Liver (tissue), 9 donors: ENCODE results near the gene RAB5IF. TPM values are rescaled to one million over a fixed set of nuclear protein-coding genes. Genes with fewer than 3 reads are reported as not detected.

Experiments
- DNase-seq: peaks from one replicate; pipeline ENCODE4 v3.0.0-alpha.2; 2017; ENCODE audit warnings: low spot score
- H3K27ac ChIP-seq, 2 donors: one replicate each; pipeline ENCODE4 v1.7.0; 2013; ENCODE audit warnings: inconsistent platforms in 2 of 2, low read length in 2 of 2, control low read depth in 1 of 2, low read depth in 1 of 2, mild to moderate bottlenecking in 1 of 2
- H3K27me3 ChIP-seq, 4 donors: one replicate each; pipeline versions ENCODE4 v1.6.1 to v1.7.0; 2013; ENCODE audit warnings: low read length in 3 of 4, inconsistent platforms in 1 of 4, mild to moderate bottlenecking in 1 of 4, moderate library complexity in 1 of 4; ENCODE audit not compliant: control insufficient read depth in 4 of 4, insufficient read depth in 4 of 4
- H3K36me3 ChIP-seq, 4 donors: one replicate each; pipeline versions ENCODE4 v1.6.1 to v1.7.0; 2013; ENCODE audit warnings: low read length in 3 of 4, mild to moderate bottlenecking in 3 of 4, low read depth in 1 of 4, moderate library complexity in 1 of 4; ENCODE audit not compliant: control insufficient read depth in 4 of 4, insufficient read depth in 3 of 4
- H3K4me1 ChIP-seq, 4 donors: one replicate each; pipeline versions ENCODE4 v1.6.1 to v1.7.0; 2013; ENCODE audit warnings: low read length in 3 of 4, mild to moderate bottlenecking in 3 of 4, moderate library complexity in 1 of 4; ENCODE audit not compliant: control insufficient read depth in 4 of 4, insufficient read depth in 4 of 4
- H3K4me3 ChIP-seq, 3 donors: one replicate each; pipeline versions ENCODE4 v1.6.1 to v1.7.0; 2013; ENCODE audit warnings: low read length in 3 of 3, control low read depth in 1 of 3, low read depth in 1 of 3, mild to moderate bottlenecking in 1 of 3
- H3K9ac ChIP-seq, 2 donors: one replicate each; pipeline ENCODE4 v1.7.0; 2013; ENCODE audit warnings: low read length in 2 of 2, mild to moderate bottlenecking in 2 of 2, moderate library complexity in 2 of 2, control low read depth in 1 of 2, low read depth in 1 of 2
- H3K9me3 ChIP-seq, 4 donors: one replicate each; pipeline versions ENCODE4 v1.6.1 to v1.7.0; 2013; ENCODE audit warnings: low read length in 3 of 4; ENCODE audit not compliant: control insufficient read depth in 4 of 4
- ATF3 ChIP-seq: IDR thresholded peaks from 2 replicates; pipeline ENCODE4 v1.6.1; 2016; ENCODE audit warnings: antibody characterized with exemption
- CTCF ChIP-seq: fragments of 150-350 bp; IDR thresholded peaks from 2 replicates; pipeline ENCODE4 v1.5.1; 2017; ENCODE audit warnings: improper control_type of control experiment, low read depth, low read length; ENCODE audit not compliant: missing input control
- EGR1 ChIP-seq, 2 donors: IDR thresholded peaks; 2 replicates each; pipeline ENCODE4 v1.6.1; 2016 to 2018; ENCODE audit warnings: antibody characterized with exemption in 2 of 2, low read depth in 2 of 2
- FOXA2 ChIP-seq: IDR thresholded peaks from 2 replicates; pipeline ENCODE4 v1.6.1; 2016; ENCODE audit warnings: antibody characterized with exemption
- GABPA ChIP-seq, 2 donors: IDR thresholded peaks in 1 of 2; conservative IDR thresholded peaks in 1 of 2; 2 replicates each; pipeline ENCODE4 v1.6.1; 2016; ENCODE audit warnings: antibody characterized with exemption in 2 of 2, mild to moderate bottlenecking in 1 of 2, moderate library complexity in 1 of 2
- HNF4A ChIP-seq, 2 donors: conservative IDR thresholded peaks; 2 replicates each; pipeline ENCODE4 v1.6.1; 2016; ENCODE audit warnings: antibody characterized with exemption in 2 of 2, mild to moderate bottlenecking in 2 of 2
- HNF4G ChIP-seq: IDR thresholded peaks from 2 replicates; pipeline ENCODE4 v1.6.1; 2016; ENCODE audit warnings: antibody characterized with exemption
- JUND ChIP-seq, 2 donors: IDR thresholded peaks; 2 replicates each; pipeline ENCODE4 v1.6.1; 2016; ENCODE audit warnings: antibody characterized with exemption in 2 of 2
- NR2F2 ChIP-seq: IDR thresholded peaks from 2 replicates; pipeline ENCODE4 v1.6.1; 2016; ENCODE audit warnings: antibody characterized with exemption
- RAD21 ChIP-seq, 2 donors: IDR thresholded peaks; 2 replicates each; pipeline ENCODE4 v1.6.1; 2016; ENCODE audit warnings: antibody characterized with exemption in 2 of 2, mild to moderate bottlenecking in 2 of 2
- REST ChIP-seq: IDR thresholded peaks from 2 replicates; pipeline ENCODE4 v1.6.1; 2016; ENCODE audit warnings: antibody characterized with exemption, mild to moderate bottlenecking
- ZBTB33 ChIP-seq: IDR thresholded peaks from 2 replicates; pipeline ENCODE4 v1.6.1; 2016; ENCODE audit warnings: antibody characterized with exemption
- WGBS: extraction: QIAGEN DNeasy Blood & Tissue Kit; methylation state at CpG from one replicate; pipeline ENCODE4 v1.1.7; 2013; 5-methylcytosine and 5-hydroxymethylcytosine counted together
- polyA plus RNA-seq, 2 donors: library from polyadenylated mRNA; stranded (reverse) in 1 of 2; unstranded in 1 of 2; fragments of 200-250 nt in 1 of 2; fragments of >200 nt in 1 of 2; fragmentation: Nextera tagmentation in 1 of 2; extraction: Ambion mirVana in 1 of 2; gene quantifications; one replicate each; pipeline versions ENCODE4 v1.2.1 to v1.2.3, GENCODE V29; 2013 to 2015
- total RNA-seq, 2 donors: library from RNA; depleted of rRNA; stranded (reverse); fragments of >200 nt; gene quantifications; one replicate each; pipeline ENCODE4 v1.2.3, GENCODE V29; 2014
- donor health status: healthy.
- donor health status: healthy.
- donor health status: healthy.
- donor health status: healthy.
- donor health status: healthy.

RAB5IF gene
- total and polyA plus RNA-seq, 4 donors = 58.9 to 170 (median 125) TPM

GRCh38 chr20:36644706-36645095 is 39.1 kb downstream of the RAB5IF start:
- no peak for DNase-seq
- Histone ChIP-seq H3K9me3 (no peaks in the 10 kb centered on the region), H3K9ac (no peak overlapping the region), H3K27ac (no peak overlapping the region), H3K4me3 (no peak overlapping the region), H3K36me3 (no peaks in the 10 kb centered on the region), H3K27me3 (no peaks in the 10 kb centered on the region), H3K4me1 (no peaks in the 10 kb centered on the region)
- TF ChIP-seq ATF3 = no peak
- TF ChIP-seq REST = no peak
- TF ChIP-seq HNF4G = no peak
- no peak for TF ChIP-seq CTCF
- TF ChIP-seq JUND (IDR thresholded peaks at IDR 0.05) = no peak
- no peak for TF ChIP-seq EGR1 (IDR thresholded peaks at IDR 0.05; ENCODE audit: low read depth in 2 of 2)
- no peak for TF ChIP-seq GABPA (IDR thresholded peaks at IDR 0.05 in 1 of 2, conservative IDR thresholded peaks at IDR 0.05 in 1 of 2)
- TF ChIP-seq NR2F2 = no peak
- no peak for TF ChIP-seq FOXA2
- TF ChIP-seq ZBTB33 = no peak
- no peak for TF ChIP-seq HNF4A (conservative IDR thresholded peaks at IDR 0.05)
- no peak for TF ChIP-seq RAD21 (IDR thresholded peaks at IDR 0.05)
- 84% methylated on average over 7 of the region's 7 CpGs for WGBS

DNA sequence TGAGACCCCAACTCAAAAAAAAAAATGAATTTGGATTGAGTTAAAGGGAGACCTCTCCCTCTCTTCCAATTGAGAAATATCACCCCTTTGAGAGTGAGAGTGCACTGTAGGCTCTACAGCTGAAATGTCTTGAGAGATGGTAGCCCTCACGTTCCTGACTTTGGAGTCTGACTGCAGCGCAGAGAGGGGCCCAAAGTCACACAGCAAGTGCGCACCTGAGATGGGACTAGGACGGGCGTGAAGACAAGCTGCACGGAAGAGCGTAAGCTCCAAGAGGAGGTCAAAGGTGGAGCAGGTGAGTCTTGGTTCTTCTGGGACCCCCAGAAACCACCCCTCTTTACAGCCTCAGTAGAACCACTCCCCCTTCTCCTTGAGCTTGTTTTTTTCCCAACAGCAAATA is 39.8 kb downstream of the RAB5IF start:
- no peak for TF ChIP-seq HNF4A (conservative IDR thresholded peaks at IDR 0.05)
- TF ChIP-seq RAD21 (IDR thresholded peaks at IDR 0.05) = no peak
- no peak for TF ChIP-seq HNF4G
- no peaks in the 10 kb centered on the region for H3K4me1 ChIP-seq
- WGBS = 90% methylated on average over 7 of the region's 7 CpGs
- no peaks in the 10 kb centered on the region for H3K27me3 ChIP-seq
- peak overlapping the region in 1 of 2 donors; percentile 22 for H3K9ac ChIP-seq
- no peaks in the 10 kb centered on the region for H3K9me3 ChIP-seq
- no peak overlapping the region for H3K27ac ChIP-seq
- no peak for DNase-seq
- no peaks in the 10 kb centered on the region for H3K36me3 ChIP-seq
- H3K4me3 ChIP-seq = peak overlapping the region in 1 of 3 donors; percentile 14
